ENCODE results near the gene HNRNPAB.

- TF ChIP-seq CTCF (IDR thresholded peaks at IDR 0.05 in 4 of 5, conservative IDR thresholded peaks at IDR 0.05 in 1 of 5) (no peak), POLR2A (IDR thresholded peaks at IDR 0.05) (no peak)
These were observed 34.6 kb downstream of the HNRNPAB start for GRCh38 chr5:178238711-178239592.
